ENCODE data around the gene ZNF362. TPM values are rescaled to one million over a fixed set of nuclear protein-coding genes. Genes with fewer than 3 reads are reported as not detected.

Gene ZNF362
- total and polyA plus RNA-seq, 4 donors = 2.3 to 6.3 (median 5.4) TPM

GRCh38 chr1:33282791-33283190 is 26.5 kb downstream of the ZNF362 start:
- H3K9me3 ChIP-seq (ENCODE audit: control insufficient read depth in 4 of 4, low read length in 3 of 4) = no peaks in the 10 kb centered on the region
- 91% methylated on average over 3 of the region's 3 CpGs for WGBS
- no peaks in the 10 kb centered on the region for H3K27me3 ChIP-seq (ENCODE audit: control insufficient read depth in 4 of 4, insufficient read depth in 4 of 4, low read length in 3 of 4)
- no peak overlapping the region for H3K27ac ChIP-seq (ENCODE audit: low read depth in 1 of 2, low read length in 2 of 2)
- no peaks in the 10 kb centered on the region for H3K4me1 ChIP-seq (ENCODE audit: control insufficient read depth in 4 of 4, insufficient read depth in 4 of 4, low read length in 3 of 4)
- H3K36me3 ChIP-seq (ENCODE audit: control insufficient read depth in 4 of 4, insufficient read depth in 3 of 4, low read depth in 1 of 4, low read length in 3 of 4) = peaks cover 4 to 26% (median 17%) of the 10 kb centered on the region in 4 donors
- H3K9ac ChIP-seq (ENCODE audit: low read depth in 1 of 2, low read length in 2 of 2) = no peak overlapping the region
- no peak overlapping the region for H3K4me3 ChIP-seq (ENCODE audit: low read depth in 1 of 3, low read length in 3 of 3)
- no peak for DNase-seq (ENCODE audit: low spot score)
- TF ChIP-seq GABPA (IDR thresholded peaks at IDR 0.05 in 1 of 2, conservative IDR thresholded peaks at IDR 0.05 in 1 of 2) (no peak), FOXA2 (IDR thresholded peaks at IDR 0.05) (no peak), FOXA1 (IDR thresholded peaks at IDR 0.05) (no peak), SP1 (IDR thresholded peaks at IDR 0.05) (no peak), NR2F2 (IDR thresholded peaks at IDR 0.05) (no peak), RXRA (IDR thresholded peaks at IDR 0.05) (no peak), TAF1 (conservative IDR thresholded peaks at IDR 0.05) (no peak), ZBTB33 (IDR thresholded peaks at IDR 0.05) (no peak), YY1 (IDR thresholded peaks at IDR 0.05) (no peak), EGR1 (IDR thresholded peaks at IDR 0.05; ENCODE audit: low read depth in 2 of 2) (no peak), JUND (IDR thresholded peaks at IDR 0.05) (no peak), HNF4A (conservative IDR thresholded peaks at IDR 0.05) (no peak)
- TF ChIP-seq, protein P1, sequence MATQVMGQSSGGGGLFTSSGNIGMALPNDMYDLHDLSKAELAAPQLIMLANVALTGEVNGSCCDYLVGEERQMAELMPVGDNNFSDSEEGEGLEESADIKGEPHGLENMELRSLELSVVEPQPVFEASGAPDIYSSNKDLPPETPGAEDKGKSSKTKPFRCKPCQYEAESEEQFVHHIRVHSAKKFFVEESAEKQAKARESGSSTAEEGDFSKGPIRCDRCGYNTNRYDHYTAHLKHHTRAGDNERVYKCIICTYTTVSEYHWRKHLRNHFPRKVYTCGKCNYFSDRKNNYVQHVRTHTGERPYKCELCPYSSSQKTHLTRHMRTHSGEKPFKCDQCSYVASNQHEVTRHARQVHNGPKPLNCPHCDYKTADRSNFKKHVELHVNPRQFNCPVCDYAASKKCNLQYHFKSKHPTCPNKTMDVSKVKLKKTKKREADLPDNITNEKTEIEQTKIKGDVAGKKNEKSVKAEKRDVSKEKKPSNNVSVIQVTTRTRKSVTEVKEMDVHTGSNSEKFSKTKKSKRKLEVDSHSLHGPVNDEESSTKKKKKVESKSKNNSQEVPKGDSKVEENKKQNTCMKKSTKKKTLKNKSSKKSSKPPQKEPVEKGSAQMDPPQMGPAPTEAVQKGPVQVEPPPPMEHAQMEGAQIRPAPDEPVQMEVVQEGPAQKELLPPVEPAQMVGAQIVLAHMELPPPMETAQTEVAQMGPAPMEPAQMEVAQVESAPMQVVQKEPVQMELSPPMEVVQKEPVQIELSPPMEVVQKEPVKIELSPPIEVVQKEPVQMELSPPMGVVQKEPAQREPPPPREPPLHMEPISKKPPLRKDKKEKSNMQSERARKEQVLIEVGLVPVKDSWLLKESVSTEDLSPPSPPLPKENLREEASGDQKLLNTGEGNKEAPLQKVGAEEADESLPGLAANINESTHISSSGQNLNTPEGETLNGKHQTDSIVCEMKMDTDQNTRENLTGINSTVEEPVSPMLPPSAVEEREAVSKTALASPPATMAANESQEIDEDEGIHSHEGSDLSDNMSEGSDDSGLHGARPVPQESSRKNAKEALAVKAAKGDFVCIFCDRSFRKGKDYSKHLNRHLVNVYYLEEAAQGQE (IDR thresholded peaks at IDR 0.05) = no peak
- TF ChIP-seq, protein P2, sequence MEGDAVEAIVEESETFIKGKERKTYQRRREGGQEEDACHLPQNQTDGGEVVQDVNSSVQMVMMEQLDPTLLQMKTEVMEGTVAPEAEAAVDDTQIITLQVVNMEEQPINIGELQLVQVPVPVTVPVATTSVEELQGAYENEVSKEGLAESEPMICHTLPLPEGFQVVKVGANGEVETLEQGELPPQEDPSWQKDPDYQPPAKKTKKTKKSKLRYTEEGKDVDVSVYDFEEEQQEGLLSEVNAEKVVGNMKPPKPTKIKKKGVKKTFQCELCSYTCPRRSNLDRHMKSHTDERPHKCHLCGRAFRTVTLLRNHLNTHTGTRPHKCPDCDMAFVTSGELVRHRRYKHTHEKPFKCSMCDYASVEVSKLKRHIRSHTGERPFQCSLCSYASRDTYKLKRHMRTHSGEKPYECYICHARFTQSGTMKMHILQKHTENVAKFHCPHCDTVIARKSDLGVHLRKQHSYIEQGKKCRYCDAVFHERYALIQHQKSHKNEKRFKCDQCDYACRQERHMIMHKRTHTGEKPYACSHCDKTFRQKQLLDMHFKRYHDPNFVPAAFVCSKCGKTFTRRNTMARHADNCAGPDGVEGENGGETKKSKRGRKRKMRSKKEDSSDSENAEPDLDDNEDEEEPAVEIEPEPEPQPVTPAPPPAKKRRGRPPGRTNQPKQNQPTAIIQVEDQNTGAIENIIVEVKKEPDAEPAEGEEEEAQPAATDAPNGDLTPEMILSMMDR (IDR thresholded peaks at IDR 0.05; ENCODE audit: low read depth, low read length, missing input control) = no peak

DNA sequence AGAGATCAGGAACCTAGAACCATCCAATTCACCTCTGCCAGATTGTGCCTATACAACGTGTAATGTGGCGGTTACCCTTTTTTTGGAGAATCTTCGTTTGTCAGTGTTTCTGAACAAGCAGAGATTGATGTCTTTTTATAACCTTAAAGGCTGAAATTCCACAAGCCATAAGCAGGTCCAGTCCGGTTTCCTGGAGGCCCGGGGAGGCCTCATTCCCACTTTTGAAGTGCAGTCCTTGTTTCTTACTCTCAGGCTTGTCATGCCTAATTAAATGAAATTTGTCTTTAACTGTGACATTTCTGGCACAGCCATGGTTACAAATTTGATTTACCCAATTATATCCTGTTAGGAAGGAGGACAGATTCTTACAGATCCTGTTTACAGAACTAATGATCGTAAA is 27.8 kb downstream of the ZNF362 start:
- WGBS = 86% methylated on average over 6 of the region's 6 CpGs
- no peaks in the 10 kb centered on the region for H3K27me3 ChIP-seq (ENCODE audit: control insufficient read depth in 4 of 4, insufficient read depth in 4 of 4, low read length in 3 of 4)
- peaks cover 4 to 21% (median 16%) of the 10 kb centered on the region in 4 donors for H3K36me3 ChIP-seq (ENCODE audit: control insufficient read depth in 4 of 4, insufficient read depth in 3 of 4, low read depth in 1 of 4, low read length in 3 of 4)
- H3K9me3 ChIP-seq (ENCODE audit: control insufficient read depth in 4 of 4, low read length in 3 of 4) = no peaks in the 10 kb centered on the region
- no peak for DNase-seq (ENCODE audit: low spot score)
- TF ChIP-seq ZBTB33 (IDR thresholded peaks at IDR 0.05) = no peak
- TF ChIP-seq YY1 (IDR thresholded peaks at IDR 0.05) = no peak
- TF ChIP-seq, protein P3, sequence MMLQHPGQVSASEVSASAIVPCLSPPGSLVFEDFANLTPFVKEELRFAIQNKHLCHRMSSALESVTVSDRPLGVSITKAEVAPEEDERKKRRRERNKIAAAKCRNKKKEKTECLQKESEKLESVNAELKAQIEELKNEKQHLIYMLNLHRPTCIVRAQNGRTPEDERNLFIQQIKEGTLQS (IDR thresholded peaks at IDR 0.05) = no peak
- TF ChIP-seq SP1 (IDR thresholded peaks at IDR 0.05) = no peak
- no peak for TF ChIP-seq FOXA1 (IDR thresholded peaks at IDR 0.05)
- no peak for TF ChIP-seq GABPA (IDR thresholded peaks at IDR 0.05 in 1 of 2, conservative IDR thresholded peaks at IDR 0.05 in 1 of 2)
- no peak for TF ChIP-seq HNF4A (conservative IDR thresholded peaks at IDR 0.05)
- TF ChIP-seq NR2F2 (IDR thresholded peaks at IDR 0.05) = no peak
- TF ChIP-seq, protein P2 (IDR thresholded peaks at IDR 0.05; ENCODE audit: low read depth, low read length, missing input control) = no peak
- H3K9ac ChIP-seq (ENCODE audit: low read depth in 1 of 2, low read length in 2 of 2) = no peak overlapping the region
- H3K4me1 ChIP-seq (ENCODE audit: control insufficient read depth in 4 of 4, insufficient read depth in 4 of 4, low read length in 3 of 4) = no peaks in the 10 kb centered on the region
- H3K27ac ChIP-seq (ENCODE audit: low read depth in 1 of 2, low read length in 2 of 2) = no peak overlapping the region
- H3K4me3 ChIP-seq (ENCODE audit: low read depth in 1 of 3, low read length in 3 of 3) = no peak overlapping the region

Data from liver (tissue), 9 donors.